Measurements from ENCODE around the gene SCYGR6.

The SCYGR6 gene

DNA sequence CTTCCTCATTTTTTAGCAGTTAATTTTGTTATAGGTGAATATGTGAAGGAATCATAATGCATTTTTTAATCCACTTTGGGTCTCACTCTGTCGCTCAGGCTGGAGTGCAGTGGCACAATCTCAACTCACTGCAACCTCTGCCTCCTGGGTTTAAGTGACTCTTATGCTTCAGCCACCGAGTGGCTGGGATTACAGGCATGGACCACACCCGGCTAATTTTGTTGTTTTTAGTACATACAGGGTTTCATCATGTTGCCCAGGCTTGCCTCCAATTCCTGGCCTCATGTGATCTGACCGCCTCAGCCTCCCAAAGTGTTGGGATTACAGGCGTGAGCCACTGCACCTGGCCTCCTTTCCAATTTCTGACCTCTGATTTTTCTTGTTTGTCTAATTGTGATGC, 40.3 kb downstream of the SCYGR6 start:
- H3K4me1 Mint-ChIP-seq (ENCODE audit: low read depth): no peaks in the 10 kb centered on the region
- no peaks in the 10 kb centered on the region for H3K9me3 Mint-ChIP-seq
- no peaks in the 10 kb centered on the region for H3K36me3 Mint-ChIP-seq (ENCODE audit: low read depth)
- H3K27me3 Mint-ChIP-seq (ENCODE audit: low read depth): no peaks in the 10 kb centered on the region
- H3K27ac Mint-ChIP-seq: no peak overlapping the region
- H3K4me3 Mint-ChIP-seq: no peak overlapping the region

DNA sequence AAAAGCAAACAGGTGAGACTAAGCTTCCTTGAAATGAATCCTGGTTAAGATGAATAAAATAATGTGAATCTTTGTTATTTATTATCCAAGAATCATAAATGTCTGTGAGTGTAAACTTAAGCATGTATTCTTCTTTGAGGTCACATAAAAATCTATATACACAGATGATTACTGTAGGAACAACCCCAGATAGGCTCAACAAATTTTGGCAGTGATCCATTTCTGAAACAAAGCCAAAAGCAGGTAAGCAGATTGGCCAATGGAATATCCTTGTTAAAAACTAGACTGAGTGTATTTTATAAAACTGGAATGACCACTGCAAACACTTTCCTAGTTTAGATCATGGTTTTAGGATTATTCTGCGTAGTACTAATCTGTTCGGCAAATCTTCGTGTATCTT, 46.6 kb downstream of the SCYGR6 start:
- no peak overlapping the region for H3K4me3 Mint-ChIP-seq
- no peaks in the 10 kb centered on the region for H3K4me1 Mint-ChIP-seq (ENCODE audit: low read depth)
- H3K9me3 Mint-ChIP-seq: no peaks in the 10 kb centered on the region
- H3K36me3 Mint-ChIP-seq (ENCODE audit: low read depth): no peaks in the 10 kb centered on the region
- H3K27ac Mint-ChIP-seq: no peak overlapping the region
- no peaks in the 10 kb centered on the region for H3K27me3 Mint-ChIP-seq (ENCODE audit: low read depth)

DNA sequence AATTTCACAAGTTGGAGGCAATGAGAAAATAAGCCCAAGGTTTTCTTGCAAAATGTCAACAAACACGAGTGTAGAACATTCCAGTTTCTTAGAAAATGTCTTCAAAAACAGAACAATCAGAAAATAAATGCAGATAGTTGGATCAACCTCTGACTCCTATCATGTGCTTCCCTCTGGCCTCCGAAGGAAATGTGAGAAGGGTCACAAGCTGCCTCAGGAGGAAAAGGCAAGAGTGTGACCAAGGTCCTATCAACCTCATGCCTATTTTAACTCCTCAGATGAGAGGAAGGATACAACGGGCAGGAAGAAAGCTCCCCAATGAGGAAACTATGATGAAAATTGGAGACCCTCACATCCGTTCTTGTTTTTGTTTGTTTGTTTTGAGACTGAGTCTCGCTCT, 50.1 kb downstream of the SCYGR6 start:
- Mint-ChIP-seq H3K36me3 (ENCODE audit: low read depth) (no peaks in the 10 kb centered on the region), H3K4me3 (no peak overlapping the region), H3K27me3 (ENCODE audit: low read depth) (no peaks in the 10 kb centered on the region), H3K27ac (no peak overlapping the region), H3K9me3 (no peaks in the 10 kb centered on the region), H3K4me1 (ENCODE audit: low read depth) (no peaks in the 10 kb centered on the region)
